Gastroesophageal sphincter (tissue), 3 donors: ENCODE measurements around the gene TSHZ2.

Experiments used
- EP300 ChIP-seq: sonication (generic); formaldehyde crosslinking; IDR thresholded peaks from one replicate; pipeline ENCODE4 v1.6.1; 2017; ENCODE audit warnings: antibody characterized with exemption, mild to moderate bottlenecking
- POLR2A ChIP-seq, 2 donors: fragments of 450-650 bp; IDR thresholded peaks; one replicate each; pipeline ENCODE4 v1.6.1; 2017; ENCODE audit warnings: antibody characterized with exemption in 2 of 2, mild to moderate bottlenecking in 2 of 2, moderate library complexity in 1 of 2
- POLR2AphosphoS5 ChIP-seq: sonication (generic); formaldehyde crosslinking; IDR thresholded peaks from one replicate; pipeline ENCODE4 v1.6.1; 2017; ENCODE audit warnings: antibody characterized with exemption
- TF ChIP-seq, protein P1 (sequence below), 4 experiments: fragments of 200-600 bp in 2 of 4; fragments of 450-650 bp in 2 of 4; sonication (generic) in 1 of 4; IDR thresholded peaks; one replicate each; pipeline ENCODE4 v1.5.1; 2017 to 2019; ENCODE audit warnings: antibody characterized with exemption in 4 of 4, mild to moderate bottlenecking in 2 of 4, moderate library complexity in 2 of 4

DNA sequence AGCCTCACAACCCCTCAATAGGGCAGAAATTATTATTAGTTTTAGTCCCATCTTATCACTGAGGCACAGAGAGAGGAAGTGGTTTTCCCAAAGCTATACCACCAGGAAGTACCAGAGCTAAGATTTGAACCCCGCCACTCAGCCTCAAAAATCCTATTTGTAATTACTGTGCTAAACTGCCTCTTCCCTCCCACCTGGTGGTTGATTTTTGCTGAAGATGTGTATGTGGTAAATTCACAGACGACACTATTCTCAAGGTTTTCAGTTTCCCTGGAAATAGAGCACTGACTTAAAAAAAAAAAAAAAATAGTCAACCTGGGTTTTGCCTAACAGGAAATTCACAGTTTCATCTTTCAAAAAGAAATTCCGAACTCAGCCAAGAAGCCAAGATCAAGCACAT lies 57.9 kb downstream of the TSHZ2 start:
- TF ChIP-seq, protein P1, sequence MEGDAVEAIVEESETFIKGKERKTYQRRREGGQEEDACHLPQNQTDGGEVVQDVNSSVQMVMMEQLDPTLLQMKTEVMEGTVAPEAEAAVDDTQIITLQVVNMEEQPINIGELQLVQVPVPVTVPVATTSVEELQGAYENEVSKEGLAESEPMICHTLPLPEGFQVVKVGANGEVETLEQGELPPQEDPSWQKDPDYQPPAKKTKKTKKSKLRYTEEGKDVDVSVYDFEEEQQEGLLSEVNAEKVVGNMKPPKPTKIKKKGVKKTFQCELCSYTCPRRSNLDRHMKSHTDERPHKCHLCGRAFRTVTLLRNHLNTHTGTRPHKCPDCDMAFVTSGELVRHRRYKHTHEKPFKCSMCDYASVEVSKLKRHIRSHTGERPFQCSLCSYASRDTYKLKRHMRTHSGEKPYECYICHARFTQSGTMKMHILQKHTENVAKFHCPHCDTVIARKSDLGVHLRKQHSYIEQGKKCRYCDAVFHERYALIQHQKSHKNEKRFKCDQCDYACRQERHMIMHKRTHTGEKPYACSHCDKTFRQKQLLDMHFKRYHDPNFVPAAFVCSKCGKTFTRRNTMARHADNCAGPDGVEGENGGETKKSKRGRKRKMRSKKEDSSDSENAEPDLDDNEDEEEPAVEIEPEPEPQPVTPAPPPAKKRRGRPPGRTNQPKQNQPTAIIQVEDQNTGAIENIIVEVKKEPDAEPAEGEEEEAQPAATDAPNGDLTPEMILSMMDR (IDR thresholded peaks at IDR 0.05) = no peak
- no peak for TF ChIP-seq POLR2AphosphoS5
- TF ChIP-seq POLR2A (IDR thresholded peaks at IDR 0.05) = no peak
- TF ChIP-seq EP300 = no peak
